Neural cell (in vitro differentiated cells): ENCODE measurements around the gene PARVB. TPM values are rescaled to one million over a fixed set of nuclear protein-coding genes. Genes with fewer than 3 reads are reported as not detected.
A peak's percentile ranks its signal among the peaks of the same experiment; 100 is the strongest.

Source experiments
- H2AFZ ChIP-seq: fragments of 200-600, 300-800 bp; sonication (generic), shearing (Covaris generic); 2 replicates; pipeline ENCODE4 v1.6.0; 2014; ENCODE audit warnings: low read depth, mild to moderate bottlenecking, antibody characterized with exemption, low read length, moderate library complexity
- H3F3A ChIP-seq: fragments of 200-600 bp; shearing (Covaris generic); 2 replicates; pipeline ENCODE4 v1.6.1; 2016; ENCODE audit warnings: mild to moderate bottlenecking, moderate library complexity, mixed read lengths, antibody characterized with exemption, low read length; ENCODE audit not compliant: insufficient read depth, poor library complexity, severe bottlenecking
- H3K27ac ChIP-seq: fragments of 200-600, 300-800 bp; sonication (generic), shearing (Covaris generic); 2 replicates; pipeline ENCODE4 v1.5.1; 2014; ENCODE audit warnings: mild to moderate bottlenecking, low read length, moderate library complexity
- H3K27me3 ChIP-seq: fragments of 300-800, 200-600 bp; sonication (generic), shearing (Covaris generic); 2 replicates; pipeline ENCODE4 v1.6.0; 2014; ENCODE audit warnings: mild to moderate bottlenecking, low read depth, low read length, moderate library complexity; ENCODE audit not compliant: insufficient read depth
- H3K36me3 ChIP-seq: fragments of 300-800, 200-600 bp; sonication (generic), shearing (Covaris generic); 2 replicates; pipeline ENCODE4 v1.5.1; 2014; ENCODE audit warnings: mild to moderate bottlenecking, antibody characterized with exemption, low read length, moderate library complexity; ENCODE audit not compliant: insufficient read depth
- H3K4me2 ChIP-seq: fragments of 300-800, 200-600 bp; sonication (generic), shearing (Covaris generic); 2 replicates; pipeline ENCODE4 v1.6.0; 2014; ENCODE audit warnings: mild to moderate bottlenecking, low read length
- H3K4me3 ChIP-seq: fragments of 300-800, 200-600 bp; sonication (generic), shearing (Covaris generic); 2 replicates; pipeline ENCODE4 v1.5.1; 2014; ENCODE audit warnings: mild to moderate bottlenecking, low read length, moderate library complexity
- H3K79me2 ChIP-seq: fragments of 200-600 bp; shearing (Covaris generic); replicated peaks from 2 replicates; pipeline ENCODE4 v1.6.0; 2014; ENCODE audit warnings: mild to moderate bottlenecking, low read length, moderate library complexity; ENCODE audit not compliant: insufficient read depth
- H3K9ac ChIP-seq: fragments of 300-800, 200-600 bp; sonication (generic), shearing (Covaris generic); 2 replicates; pipeline ENCODE4 v1.6.1; 2016; ENCODE audit warnings: mild to moderate bottlenecking, low read length, mixed read lengths
- H3K9me2 ChIP-seq: fragments of 200-600 bp; shearing (Covaris generic); 2 replicates; pipeline ENCODE4 v1.6.1; 2016; ENCODE audit warnings: mild to moderate bottlenecking, low read length, mixed read lengths; ENCODE audit not compliant: insufficient read depth
- H3K9me3 ChIP-seq: fragments of 200-600, 300-800 bp; sonication (generic), shearing (Covaris generic); 2 replicates; pipeline ENCODE4 v1.6.1; 2016; ENCODE audit warnings: mild to moderate bottlenecking, mixed run types, low read length, moderate library complexity, mixed read lengths
- H4K20me1 ChIP-seq: fragments of 200-600 bp; shearing (Covaris generic); 2 replicates; pipeline ENCODE4 v1.6.1; 2016; ENCODE audit warnings: mild to moderate bottlenecking, mixed run types; ENCODE audit not compliant: insufficient read depth
- CTCF ChIP-seq: fragments of 450-650 bp; IDR thresholded peaks from 2 replicates; pipeline ENCODE4 v1.5.1; 2014; ENCODE audit warnings: antibody characterized with exemption, mild to moderate bottlenecking, moderate library complexity; ENCODE audit not compliant: poor library complexity, severe bottlenecking
- EP300 ChIP-seq: fragments of 450-650 bp; conservative IDR thresholded peaks from 2 replicates; pipeline ENCODE4 v1.6.1; 2014; ENCODE audit warnings: antibody characterized with exemption, mild to moderate bottlenecking, moderate library complexity; ENCODE audit not compliant: poor library complexity, severe bottlenecking
- EZH2 ChIP-seq: fragments of 200-600, 300-800 bp; shearing (Covaris generic), sonication (generic); IDR thresholded peaks from 2 replicates; pipeline ENCODE4 v1.6.1; 2014; ENCODE audit warnings: antibody characterized with exemption, low read length, borderline replicate concordance, mild to moderate bottlenecking; ENCODE audit not compliant: insufficient read depth, poor library complexity, severe bottlenecking
- MXI1 ChIP-seq: fragments of 450-650 bp; conservative IDR thresholded peaks from 2 replicates; pipeline ENCODE4 v1.6.1; 2014; ENCODE audit warnings: antibody characterized with exemption, mild to moderate bottlenecking; ENCODE audit not compliant: poor library complexity, severe bottlenecking
- POLR2AphosphoS5 ChIP-seq: IDR thresholded peaks from 2 replicates; pipeline ENCODE4 v1.6.1; 2012
- RAD21 ChIP-seq: fragments of 450-650 bp; conservative IDR thresholded peaks from 2 replicates; pipeline ENCODE4 v1.6.1; 2014; ENCODE audit warnings: antibody characterized with exemption, mild to moderate bottlenecking, moderate library complexity
- REST ChIP-seq: IDR thresholded peaks from 2 replicates; pipeline ENCODE4 v1.6.1; 2012; ENCODE audit warnings: borderline replicate concordance
- SMC3 ChIP-seq: fragments of 450-650 bp; conservative IDR thresholded peaks from 2 replicates; pipeline ENCODE4 v1.6.1; 2014; ENCODE audit warnings: antibody characterized with exemption, mild to moderate bottlenecking, moderate library complexity; ENCODE audit not compliant: poor library complexity
- TAF1 ChIP-seq: IDR thresholded peaks from 2 replicates; pipeline ENCODE4 v1.6.1; 2012; ENCODE audit warnings: low read depth
- polyA plus RNA-seq: library from polyadenylated mRNA; depleted of rRNA; stranded (reverse); fragments of >200 nt; gene quantifications from 2 replicates; pipeline ENCODE4 v1.2.3, GENCODE V29; 2014

The PARVB gene
- polyA plus RNA-seq, 1 donor from 2014 or later = 1.2 TPM

- TF ChIP-seq TAF1 = no peak
- no peak for TF ChIP-seq RAD21
- TF ChIP-seq REST = no peak
- no peak for TF ChIP-seq EP300
Observed at GRCh38 chr22:44144046-44144569, 120.0 kb downstream of the PARVB start.

GRCh38 chr22:44145544-44145943, 121.4 kb downstream of the PARVB start:
- Histone ChIP-seq H3K9ac (no peak overlapping the region), H3K36me3 (no peaks in the 10 kb centered on the region), H3K27ac (peak overlapping the region; percentile 37), H2AFZ (no peak overlapping the region), H3K9me2 (no peaks in the 10 kb centered on the region), H3K27me3 (no peaks in the 10 kb centered on the region), H3K4me2 (no peak overlapping the region), H3K79me2 (no peaks in the 10 kb centered on the region), H4K20me1 (no peaks in the 10 kb centered on the region), H3F3A (no peaks in the 10 kb centered on the region), H3K4me3 (no peak overlapping the region), H3K9me3 (no peaks in the 10 kb centered on the region)
- TF ChIP-seq CTCF (no peak), SMC3 (no peak), MXI1 (no peak), RAD21 (no peak), REST (no peak), EZH2 (no peak), POLR2AphosphoS5 (no peak), TAF1 (no peak), EP300 (no peak)

More at GRCh38 chr22:44144046-44144569, 120.0 kb downstream of the PARVB start:
- H3K27me3 ChIP-seq = no peaks in the 10 kb centered on the region
- H3K27ac ChIP-seq = peak overlapping the region; percentile 28
- no peak overlapping the region for H3K4me2 ChIP-seq
- H3K9ac ChIP-seq = peak overlapping the region; percentile 38
- H2AFZ ChIP-seq = no peak overlapping the region
- no peaks in the 10 kb centered on the region for H3K9me3 ChIP-seq
- H4K20me1 ChIP-seq = no peaks in the 10 kb centered on the region
- no peaks in the 10 kb centered on the region for H3K79me2 ChIP-seq
- no peaks in the 10 kb centered on the region for H3K9me2 ChIP-seq
- H3K4me3 ChIP-seq = peak overlapping the region; percentile 30
- no peaks in the 10 kb centered on the region for H3F3A ChIP-seq
- H3K36me3 ChIP-seq = no peaks in the 10 kb centered on the region
